GM18873 (cell line): Measurements from ENCODE around the gene SLC35A5.
"Not testable (repeated sequence)": the region's sequence is repeated elsewhere in the genome, so short reads cannot be mapped to it uniquely, and the experiment has no call there.

Experiments used
- ATAC-seq: cut with Tn5 transposase; IDR thresholded peaks from one replicate; pipeline ENCODE4 v1.9.1; 2021; ENCODE audit warnings: mild to moderate bottlenecking, moderate library complexity, moderate number of reproducible peaks; ENCODE audit not compliant: unreplicated experiment, low FRiP score

SLC35A5 gene

GRCh38 chr3:112561734-112562529 lies at the start of gene SLC35A5, which contains the start of gene ATG3:
Gene SLC35A5, plus strand, starts transcription at chr3:112562045. Its CDS starts 1,359 bp downstream, at chr3:112563404.
Gene ATG3, minus strand, starts transcription at chr3:112561962. Its CDS starts 434 bp downstream, at chr3:112561528.
- ATAC-seq = peak; percentile 74

- no peak for ATAC-seq
Measured at GRCh38 chr3:112512320-112512719, 49.5 kb upstream of the SLC35A5 start.

- ATAC-seq = peak; percentile 99
Measured at GRCh38 chr3:112514527-112515128, 47.2 kb upstream of the SLC35A5 start.

- not testable (repeated sequence) for ATAC-seq
Measured at GRCh38 chr3:112518970-112519369, 42.9 kb upstream of the SLC35A5 start.

- no peak for ATAC-seq
Measured at GRCh38 chr3:112519424-112520001, 42.3 kb upstream of the SLC35A5 start.

- not testable (repeated sequence) for ATAC-seq
Measured at GRCh38 chr3:112524127-112524526, 37.7 kb upstream of the SLC35A5 start.

GRCh38 chr3:112530573-112530972 lies 31.3 kb upstream of the SLC35A5 start:
- ATAC-seq = no peak

- ATAC-seq = no peak
Measured at GRCh38 chr3:112531358-112531781, 30.5 kb upstream of the SLC35A5 start.

- peak; percentile 81 for ATAC-seq
Measured at GRCh38 chr3:112539825-112540650, 21.8 kb upstream of the SLC35A5 start.

GRCh38 chr3:112546216-112546759 lies 15.6 kb upstream of the SLC35A5 start:
- ATAC-seq = no peak

GRCh38 chr3:112550859-112551258 lies 11.0 kb upstream of the SLC35A5 start:
- no peak for ATAC-seq

GRCh38 chr3:112555535-112556170 lies 6.2 kb upstream of the SLC35A5 start:
- no peak for ATAC-seq

- ATAC-seq = no peak
Measured at GRCh38 chr3:112557976-112558375, 3.9 kb upstream of the SLC35A5 start.

GRCh38 chr3:112560307-112560706 lies 1.5 kb upstream of the SLC35A5 start:
- ATAC-seq = no peak

- peak; percentile 17 for ATAC-seq
Measured at GRCh38 chr3:112560721-112561483, 943 bp upstream of the SLC35A5 start.

GRCh38 chr3:112561484-112561733 lies 436 bp upstream of the SLC35A5 start:
- peak; percentile 37 for ATAC-seq

- not testable (repeated sequence) for ATAC-seq
Measured at GRCh38 chr3:112564247-112564939, 2.5 kb downstream of the SLC35A5 start.

- no peak for ATAC-seq
Measured at GRCh38 chr3:112564940-112565305, 3.1 kb downstream of the SLC35A5 start.

GRCh38 chr3:112568642-112569041 lies 6.8 kb downstream of the SLC35A5 start:
- no peak for ATAC-seq
